ENCODE measurements around the gene PIWIL1.

The PIWIL1 gene

GRCh38 chr12:130320536-130320935, 17.2 kb upstream of the PIWIL1 start:
- TF ChIP-seq CTCF (IDR thresholded peaks at IDR 0.05) = no peak
- DNase-seq (ENCODE audit: low spot score) = no peak
- Histone ChIP-seq H3K4me3 (no peak overlapping the region), H3K27ac (no peak overlapping the region)

GRCh38 chr12:130322263-130322662, 15.4 kb upstream of the PIWIL1 start:
- Histone ChIP-seq H3K4me3 (no peak overlapping the region), H3K27ac (no peak overlapping the region)
- TF ChIP-seq CTCF (IDR thresholded peaks at IDR 0.05) = no peak
- no peak for DNase-seq (ENCODE audit: low spot score)

- Histone ChIP-seq H3K27ac (no peak overlapping the region), H3K4me3 (no peak overlapping the region)
- no peak for DNase-seq (ENCODE audit: low spot score)
- TF ChIP-seq CTCF (IDR thresholded peaks at IDR 0.05) = no peak
Observed at GRCh38 chr12:130330685-130331084, 7.0 kb upstream of the PIWIL1 start.

- DNase-seq (ENCODE audit: low spot score) = no peak
- no peak for TF ChIP-seq CTCF (IDR thresholded peaks at IDR 0.05)
- Histone ChIP-seq H3K27ac (no peak overlapping the region), H3K4me3 (no peak overlapping the region)
Observed at GRCh38 chr12:130331146-130331545, 6.5 kb upstream of the PIWIL1 start.

- Histone ChIP-seq H3K27ac (no peak overlapping the region), H3K4me3 (no peak overlapping the region)
- no peak for DNase-seq (ENCODE audit: low spot score)
- TF ChIP-seq CTCF (IDR thresholded peaks at IDR 0.05) = no peak
Observed at GRCh38 chr12:130333341-130333740, 4.3 kb upstream of the PIWIL1 start.

- H3K4me3 ChIP-seq = no peak overlapping the region
- no peak for DNase-seq (ENCODE audit: low spot score)
- TF ChIP-seq CTCF (IDR thresholded peaks at IDR 0.05) = no peak
- no peak overlapping the region for H3K27ac ChIP-seq
Observed at GRCh38 chr12:130334399-130334798, 3.3 kb upstream of the PIWIL1 start.

GRCh38 chr12:130334937-130335336, 2.8 kb upstream of the PIWIL1 start:
- no peak for DNase-seq (ENCODE audit: low spot score)
- H3K27ac ChIP-seq = no peak overlapping the region

More at GRCh38 chr12:130334937-130335336, 2.8 kb upstream of the PIWIL1 start:
- H3K4me3 ChIP-seq = no peak overlapping the region
- TF ChIP-seq CTCF (IDR thresholded peaks at IDR 0.05) = no peak
